HepG2 (cell line): ENCODE results near the gene SCARF1. TPM values are rescaled to one million over a fixed set of nuclear protein-coding genes. Genes with fewer than 3 reads are reported as not detected.

ENCODE experiments used
- ARNTL ChIP-seq: sonication (generic); formaldehyde crosslinking; IDR thresholded peaks from 2 replicates; pipeline ENCODE4 v1.4.0; 2020; ENCODE audit warnings: mild to moderate bottlenecking, missing genetic modification reagents
- BRD4 ChIP-seq: sonication (generic); formaldehyde crosslinking; IDR thresholded peaks from 2 replicates; pipeline ENCODE4 v1.4.0; 2020; ENCODE audit warnings: missing genetic modification reagents
- CREB1 ChIP-seq, 2 experiments: fragments of 450-650 bp in 1 of 2; IDR thresholded peaks; 2 replicates each; pipeline ENCODE4 v1.6.1; 2016 to 2017; ENCODE audit warnings: control low read depth in 1 of 2, mild to moderate bottlenecking in 1 of 2, missing compliant biosample characterization in 1 of 2, missing genetic modification characterization in 1 of 2
- HMGXB3 ChIP-seq: sonication (generic); formaldehyde crosslinking; IDR thresholded peaks from 2 replicates; pipeline ENCODE4 v1.4.0; 2020; ENCODE audit warnings: missing genetic modification reagents, borderline replicate concordance
- IRF9 ChIP-seq: sonication (generic); formaldehyde crosslinking; IDR thresholded peaks from 2 replicates; pipeline ENCODE4 v1.8.0; 2022; ENCODE audit warnings: missing genetic modification reagents, mild to moderate bottlenecking, borderline replicate concordance
- KAT7 ChIP-seq: IDR thresholded peaks from 2 replicates; pipeline ENCODE4 v1.6.1; 2018; ENCODE audit warnings: borderline replicate concordance, missing compliant biosample characterization
- MAZ ChIP-seq, 2 experiments: sonication (generic) in 1 of 2; formaldehyde crosslinking in 1 of 2; IDR thresholded peaks; 2 replicates each; pipeline versions ENCODE4 v1.5.0 to v1.6.1; 2012 to 2020; ENCODE audit warnings: low read depth in 2 of 2, mild to moderate bottlenecking in 2 of 2, borderline replicate concordance in 1 of 2, improper control_type of control experiment in 1 of 2, low read length in 1 of 2, missing genetic modification reagents in 1 of 2, moderate library complexity in 1 of 2
- MBNL3 ChIP-seq: fragments of 250-450 bp; sonication (Bioruptor Pico); conservative IDR thresholded peaks from 2 replicates; pipeline ENCODE4 v1.8.0; 2022; ENCODE audit warnings: mild to moderate bottlenecking, inconsistent platforms
- NRL ChIP-seq: sonication (generic); formaldehyde crosslinking; IDR thresholded peaks from 2 replicates; pipeline ENCODE4 v1.5.0; 2020; ENCODE audit warnings: missing genetic modification reagents, mild to moderate bottlenecking, moderate library complexity, borderline replicate concordance
- PCBP2 ChIP-seq: fragments of 200-400 bp; formaldehyde crosslinking; optimal IDR thresholded peaks from 2 replicates; pipeline ENCODE3; 2018; ENCODE audit warnings: low read length, low read depth; ENCODE audit not compliant: poor library complexity, severe bottlenecking
- RORA ChIP-seq: sonication (generic); formaldehyde crosslinking; IDR thresholded peaks from 2 replicates; pipeline ENCODE4 v1.5.0; 2020; ENCODE audit warnings: mild to moderate bottlenecking, missing genetic modification reagents, moderate library complexity
- SAFB2 ChIP-seq: sonication (generic); formaldehyde crosslinking; IDR thresholded peaks from 2 replicates; pipeline ENCODE4 v1.5.1; 2020; ENCODE audit warnings: missing genetic modification reagents, low read depth, mild to moderate bottlenecking, borderline replicate concordance
- TEAD2 ChIP-seq: sonication (generic); formaldehyde crosslinking; IDR thresholded peaks from 2 replicates; pipeline ENCODE4 v1.9.0; 2021; ENCODE audit warnings: missing genetic modification reagents
- ZNF136 ChIP-seq: sonication (generic); formaldehyde crosslinking; IDR thresholded peaks from 2 replicates; pipeline ENCODE4 v1.8.1; 2022; ENCODE audit warnings: low read depth, mild to moderate bottlenecking, moderate library complexity, missing genetic modification reagents
- ZNF207 ChIP-seq: fragments of 450-650 bp; IDR thresholded peaks from 2 replicates; pipeline ENCODE4 v1.6.1; 2016; ENCODE audit warnings: antibody characterized with exemption, borderline replicate concordance
- ZNF292 ChIP-seq: sonication (generic); formaldehyde crosslinking; IDR thresholded peaks from 2 replicates; pipeline ENCODE4 v1.8.1; 2022; ENCODE audit warnings: mild to moderate bottlenecking, low read depth, missing genetic modification reagents, borderline replicate concordance
- ZNF30 ChIP-seq: sonication (generic); formaldehyde crosslinking; IDR thresholded peaks from 2 replicates; pipeline ENCODE4 v1.5.0; 2020; ENCODE audit warnings: mild to moderate bottlenecking, missing genetic modification reagents
- ZNF383 ChIP-seq: sonication (generic); formaldehyde crosslinking; IDR thresholded peaks from 2 replicates; pipeline ENCODE4 v1.4.0; 2020; ENCODE audit warnings: missing genetic modification reagents, mild to moderate bottlenecking, borderline replicate concordance
- ZNF598 ChIP-seq: sonication (generic); formaldehyde crosslinking; IDR thresholded peaks from 2 replicates; pipeline ENCODE4 v1.5.1; 2020; ENCODE audit warnings: mild to moderate bottlenecking, missing genetic modification reagents, borderline replicate concordance
- ZNF644 ChIP-seq: IDR thresholded peaks from 2 replicates; pipeline ENCODE4 v1.6.1; 2016; ENCODE audit warnings: low read depth
- ZNF720 ChIP-seq: sonication (generic); formaldehyde crosslinking; IDR thresholded peaks from 2 replicates; pipeline ENCODE4 v1.4.0; 2020; ENCODE audit warnings: missing genetic modification reagents
- ZNF792 ChIP-seq: IDR thresholded peaks from 2 replicates; pipeline ENCODE4 v1.6.1; 2016
- ZSCAN21 ChIP-seq: sonication (generic); formaldehyde crosslinking; IDR thresholded peaks from 2 replicates; pipeline ENCODE4 v1.8.0; 2022; ENCODE audit warnings: mild to moderate bottlenecking, missing genetic modification reagents, moderate library complexity, borderline replicate concordance
- ZSCAN25 ChIP-seq: sonication (generic); formaldehyde crosslinking; IDR thresholded peaks from 2 replicates; pipeline ENCODE4 v1.8.0; 2022; ENCODE audit warnings: mild to moderate bottlenecking, missing genetic modification reagents
- polyA plus RNA-seq, 8 experiments: library from polyadenylated mRNA; depleted of rRNA in 3 of 8; stranded (reverse) in 7 of 8; unstranded in 1 of 8; fragments of >200 nt; fragmentation: Illumina TruSeq in 4 of 8; extraction: Trizol in 4 of 8; gene quantifications; 2 replicates each; pipeline versions ENCODE4 v1.2.1 to v1.2.3, GENCODE V29; 2011 to 2016; ENCODE audit warnings: low read depth in 4 of 8, missing spikeins in 1 of 8, mixed read lengths in 1 of 8; ENCODE audit not compliant: insufficient read depth in 1 of 8
- total RNA-seq, 5 experiments: library from RNA; depleted of rRNA; stranded (reverse); fragments of >200 nt; fragmentation: Illumina TruSeq; extraction: Trizol; gene quantifications; 2 replicates each; pipeline ENCODE4 v1.2.3, GENCODE V29; 2016; ENCODE audit warnings: low read depth in 1 of 5

SCARF1 gene
- total and polyA plus RNA-seq, 2 of the 13 experiments (the other 11 are each of a cell fraction or from before 2014, with no cell fraction given): 0.24 to 0.71 TPM

DNA sequence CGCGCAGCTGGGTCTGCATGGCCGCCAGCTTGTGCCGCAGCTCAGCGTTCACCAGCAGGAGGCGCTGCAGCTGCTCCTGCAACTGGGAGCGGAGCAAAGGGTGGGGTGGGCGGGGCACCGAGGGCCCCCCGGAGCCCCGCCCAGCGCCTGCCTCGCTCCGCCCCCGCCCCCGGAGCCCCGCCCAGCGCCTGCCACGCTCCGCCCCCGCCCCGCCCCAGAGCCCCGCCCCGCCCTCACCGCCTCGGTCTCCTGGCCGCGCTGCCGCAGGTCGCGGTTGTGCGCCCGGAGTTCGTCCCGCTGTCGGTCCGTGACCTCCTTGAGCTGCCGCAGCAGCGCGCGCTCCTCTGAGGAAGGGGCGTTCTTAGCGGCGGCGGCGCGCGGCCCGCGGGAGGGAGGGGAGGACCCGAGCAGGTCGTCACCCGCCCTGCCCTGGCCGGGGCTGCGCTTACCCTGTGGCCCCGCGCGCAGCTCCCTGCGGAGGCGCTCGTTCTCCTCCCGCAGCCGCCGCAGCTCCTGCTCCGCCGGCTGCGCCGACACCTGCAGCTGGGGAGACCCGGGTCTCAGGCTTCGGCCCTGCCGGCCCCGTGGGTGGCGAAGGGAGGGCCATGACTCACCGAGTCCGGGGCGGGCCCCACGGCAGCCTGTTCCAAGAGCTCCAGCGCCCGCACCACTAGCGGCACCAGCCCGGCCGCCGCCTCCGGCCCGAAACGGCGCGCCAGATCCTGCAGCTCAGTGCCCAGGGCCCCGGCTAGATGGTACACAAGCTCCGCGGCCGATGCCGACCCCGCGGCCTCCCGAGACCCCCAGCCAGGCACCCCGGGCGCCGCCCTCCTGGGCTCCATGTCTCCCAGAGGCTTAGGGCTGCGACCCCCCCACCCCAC is 3.7 kb upstream of the SCARF1 start (continued):
- TF ChIP-seq ZNF598 (peak; percentile 50; the same call in 1 of the 2 replicates), TEAD2 (no peak), ZNF792 (CRISPR knock-in tag) (no peak), ZNF30 (CRISPR knock-in tag) (no peak), ZNF207 (no peak), PCBP2 (no peak), MBNL3 (no peak), ZNF383 (CRISPR knock-in tag) (peak; percentile 35), ZSCAN25 (CRISPR knock-in tag) (peak; percentile 28; the same call in 1 of the 2 replicates), CREB1 (IDR thresholded peaks at IDR 0.05) (no peak), CREB1 (CRISPR knock-in tag; IDR thresholded peaks at IDR 0.05) (no peak), ZNF720 (no peak), HMGXB3 (CRISPR knock-in tag) (no peak), BRD4 (CRISPR knock-in tag) (peak; percentile 31; the same call in 1 of the 2 replicates), RORA (no peak), ZSCAN21 (CRISPR knock-in tag) (peak; percentile 43), NRL (no peak; the same call in 1 of the 2 replicates), ZNF136 (CRISPR knock-in tag) (no peak), ZNF644 (CRISPR knock-in tag) (no peak), MAZ (IDR thresholded peaks at IDR 0.05; ENCODE audit: borderline replicate concordance, low read depth, low read length) (peak; percentile 73), MAZ (CRISPR knock-in tag; IDR thresholded peaks at IDR 0.05; ENCODE audit: low read depth) (peak; percentile 64), SAFB2 (CRISPR knock-in tag) (0 out of 2 replicates have a peak, but pooled peaks have one; percentile 34), ZNF292 (CRISPR knock-in tag) (no peak), IRF9 (peak; percentile 5; the same call in 1 of the 2 replicates), ARNTL (CRISPR knock-in tag) (no peak), KAT7 (CRISPR knock-in tag) (no peak)
